ENCODE measurements around the gene GCAT. TPM values are rescaled to one million over a fixed set of nuclear protein-coding genes. Genes with fewer than 3 reads are reported as not detected.

The GCAT gene
- total RNA-seq, 1 donor from 2014 or later, result 4.1 TPM

- H3K4me1 Mint-ChIP-seq (ENCODE audit: unreplicated experiment), result peaks cover 22% of the 10 kb centered on the region
- peaks cover 11% of the 10 kb centered on the region for H3K27me3 Mint-ChIP-seq (ENCODE audit: unreplicated experiment)
- peaks cover 4% of the 10 kb centered on the region for H3K36me3 Mint-ChIP-seq (ENCODE audit: low read depth, unreplicated experiment)
- H3K4me3 Mint-ChIP-seq (ENCODE audit: unreplicated experiment), result peak overlapping the region; percentile 86
- no peak overlapping the region for H3K27ac Mint-ChIP-seq (ENCODE audit: unreplicated experiment)
- H3K9me3 Mint-ChIP-seq (ENCODE audit: unreplicated experiment), result no peaks in the 10 kb centered on the region
- DNase-seq (ENCODE audit: low spot score), result no peak
- TF ChIP-seq CTCF (IDR thresholded peaks at IDR 0.05; ENCODE audit: unreplicated experiment), result no peak
Observed at GRCh38 chr22:37808294-37808657, 542 bp downstream of the GCAT start.

- H3K4me1 Mint-ChIP-seq (ENCODE audit: unreplicated experiment), result peaks cover 16% of the 10 kb centered on the region
- no peak overlapping the region for H3K27ac Mint-ChIP-seq (ENCODE audit: unreplicated experiment)
- H3K36me3 Mint-ChIP-seq (ENCODE audit: low read depth, unreplicated experiment), result peaks cover 4% of the 10 kb centered on the region
- H3K27me3 Mint-ChIP-seq (ENCODE audit: unreplicated experiment), result peaks cover 13% of the 10 kb centered on the region
- no peak for TF ChIP-seq CTCF (IDR thresholded peaks at IDR 0.05; ENCODE audit: unreplicated experiment)
- no peaks in the 10 kb centered on the region for H3K9me3 Mint-ChIP-seq (ENCODE audit: unreplicated experiment)
- H3K4me3 Mint-ChIP-seq (ENCODE audit: unreplicated experiment), result no peak overlapping the region
- no peak for DNase-seq (ENCODE audit: low spot score)
Observed at GRCh38 chr22:37809672-37810333, 2.1 kb downstream of the GCAT start.

GRCh38 chr22:37811867-37812266 is 4.1 kb downstream of the GCAT start:
- Mint-ChIP-seq H3K27ac (ENCODE audit: unreplicated experiment) (no peak overlapping the region), H3K4me3 (ENCODE audit: unreplicated experiment) (no peak overlapping the region), H3K4me1 (ENCODE audit: unreplicated experiment) (peaks cover 3% of the 10 kb centered on the region), H3K9me3 (ENCODE audit: unreplicated experiment) (no peaks in the 10 kb centered on the region), H3K27me3 (ENCODE audit: unreplicated experiment) (peaks cover 10% of the 10 kb centered on the region), H3K36me3 (ENCODE audit: low read depth, unreplicated experiment) (no peaks in the 10 kb centered on the region)
- no peak for TF ChIP-seq CTCF (IDR thresholded peaks at IDR 0.05; ENCODE audit: unreplicated experiment)
- no peak for DNase-seq (ENCODE audit: low spot score)

- no peak for DNase-seq (ENCODE audit: low spot score)
- no peak overlapping the region for H3K27ac Mint-ChIP-seq (ENCODE audit: unreplicated experiment)
- no peaks in the 10 kb centered on the region for H3K36me3 Mint-ChIP-seq (ENCODE audit: low read depth, unreplicated experiment)
- no peak for TF ChIP-seq CTCF (IDR thresholded peaks at IDR 0.05; ENCODE audit: unreplicated experiment)
- H3K4me3 Mint-ChIP-seq (ENCODE audit: unreplicated experiment), result peak overlapping the region; percentile 12
- no peaks in the 10 kb centered on the region for H3K9me3 Mint-ChIP-seq (ENCODE audit: unreplicated experiment)
- peaks cover 8% of the 10 kb centered on the region for H3K27me3 Mint-ChIP-seq (ENCODE audit: unreplicated experiment)
- H3K4me1 Mint-ChIP-seq (ENCODE audit: unreplicated experiment), result peaks cover 6% of the 10 kb centered on the region
Observed at GRCh38 chr22:37812869-37813678, 5.3 kb downstream of the GCAT start.

- no peaks in the 10 kb centered on the region for H3K9me3 Mint-ChIP-seq (ENCODE audit: unreplicated experiment)
- TF ChIP-seq CTCF (IDR thresholded peaks at IDR 0.05; ENCODE audit: unreplicated experiment), result no peak
- no peaks in the 10 kb centered on the region for H3K36me3 Mint-ChIP-seq (ENCODE audit: low read depth, unreplicated experiment)
- peaks cover 6% of the 10 kb centered on the region for H3K27me3 Mint-ChIP-seq (ENCODE audit: unreplicated experiment)
- DNase-seq (ENCODE audit: low spot score), result no peak
- no peak overlapping the region for H3K4me3 Mint-ChIP-seq (ENCODE audit: unreplicated experiment)
- H3K27ac Mint-ChIP-seq (ENCODE audit: unreplicated experiment), result no peak overlapping the region
- H3K4me1 Mint-ChIP-seq (ENCODE audit: unreplicated experiment), result peaks cover 5% of the 10 kb centered on the region
Observed at GRCh38 chr22:37815593-37815992, 7.9 kb downstream of the GCAT start.

All from endothelial cell (in vitro differentiated cells).